ENCODE measurements around the gene LFNG.

The LFNG gene

GRCh38 chr7:2542916-2543871 is 23.6 kb downstream of the LFNG start:
- TF ChIP-seq CTCF (IDR thresholded peaks at IDR 0.05; ENCODE audit: insufficient read depth, low read depth, low read length, missing control alignments), result no peak
- H3K4me3 ChIP-seq (ENCODE audit: low read depth, low read length), result no peak overlapping the region
- no peak for DNase-seq (ENCODE audit: low read depth)

DNA sequence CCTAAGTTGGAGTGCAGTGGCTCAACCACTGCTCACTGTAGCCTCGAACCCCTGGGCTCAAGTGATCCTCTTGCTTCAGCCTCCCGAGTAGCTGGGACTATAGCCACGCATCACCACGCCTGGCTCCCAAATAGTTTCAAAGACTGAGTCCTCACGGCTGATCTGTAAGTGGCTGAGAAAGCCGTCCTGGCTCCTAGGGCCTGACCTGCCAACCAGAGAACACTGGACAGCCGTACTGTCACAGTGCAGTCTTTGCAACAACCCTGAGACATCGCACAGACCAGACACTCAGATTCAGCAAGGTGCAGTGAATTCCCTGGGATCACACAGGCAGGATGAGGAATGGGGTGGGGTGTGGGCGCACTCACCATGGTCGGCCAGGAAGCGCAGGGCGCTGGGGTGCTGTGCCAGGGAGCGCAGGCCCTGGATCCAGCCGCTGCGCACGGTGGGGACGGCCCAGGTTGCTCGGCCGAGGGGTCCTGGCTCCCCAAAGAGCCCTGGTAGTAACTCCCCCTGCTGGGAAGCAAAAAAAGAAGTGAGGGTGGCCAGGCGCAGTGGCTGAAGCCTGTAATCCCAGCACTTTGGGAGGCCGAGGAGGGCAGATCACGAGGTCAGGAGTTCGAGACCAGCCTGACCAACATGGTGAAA is 25.1 kb downstream of the LFNG start:
- TF ChIP-seq CTCF (IDR thresholded peaks at IDR 0.05; ENCODE audit: insufficient read depth, low read depth, low read length, missing control alignments), result no peak
- DNase-seq (ENCODE audit: low read depth), result no peak
- no peak overlapping the region for H3K4me3 ChIP-seq (ENCODE audit: low read depth, low read length)

DNA sequence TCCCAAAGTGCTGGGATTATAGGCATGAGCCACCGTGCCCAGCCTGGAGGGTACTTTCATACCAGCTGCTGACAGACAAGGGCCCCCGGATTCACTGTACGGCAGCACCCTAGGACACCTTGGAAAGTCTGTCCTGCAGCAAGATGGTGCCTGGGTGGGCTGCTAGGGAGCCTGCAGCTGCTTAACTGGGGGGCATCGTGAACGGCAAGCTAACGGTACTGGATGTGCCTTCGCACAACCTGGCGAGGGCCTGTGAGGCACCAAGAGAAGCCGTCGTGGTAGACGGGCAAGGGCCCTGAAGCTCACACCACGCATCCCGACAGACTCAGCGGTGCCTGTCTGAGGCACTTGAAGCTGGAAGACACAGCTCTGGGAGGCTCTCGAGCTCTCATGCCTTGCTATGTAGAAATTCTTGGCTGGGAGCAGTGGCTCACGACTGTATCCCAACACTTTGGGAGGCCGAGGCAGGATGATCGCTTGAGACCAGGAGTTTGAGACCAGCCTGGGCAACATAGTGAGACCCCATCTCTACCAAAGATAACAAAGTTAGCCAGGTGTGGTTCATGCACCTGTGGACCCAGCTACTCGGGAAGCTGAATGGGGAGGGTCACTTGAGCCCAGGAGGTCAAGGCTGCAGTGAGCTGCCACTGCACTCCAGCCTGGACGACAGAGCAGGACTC is 26.3 kb downstream of the LFNG start:
- H3K4me3 ChIP-seq (ENCODE audit: low read depth, low read length), result no peak overlapping the region
- no peak for TF ChIP-seq CTCF (IDR thresholded peaks at IDR 0.05; ENCODE audit: insufficient read depth, low read depth, low read length, missing control alignments)
- DNase-seq (ENCODE audit: low read depth), result no peak

GRCh38 chr7:2546776-2547586 is 27.4 kb downstream of the LFNG start:
- no peak for TF ChIP-seq CTCF (IDR thresholded peaks at IDR 0.05; ENCODE audit: insufficient read depth, low read depth, low read length, missing control alignments)
- no peak for DNase-seq (ENCODE audit: low read depth)

DNA sequence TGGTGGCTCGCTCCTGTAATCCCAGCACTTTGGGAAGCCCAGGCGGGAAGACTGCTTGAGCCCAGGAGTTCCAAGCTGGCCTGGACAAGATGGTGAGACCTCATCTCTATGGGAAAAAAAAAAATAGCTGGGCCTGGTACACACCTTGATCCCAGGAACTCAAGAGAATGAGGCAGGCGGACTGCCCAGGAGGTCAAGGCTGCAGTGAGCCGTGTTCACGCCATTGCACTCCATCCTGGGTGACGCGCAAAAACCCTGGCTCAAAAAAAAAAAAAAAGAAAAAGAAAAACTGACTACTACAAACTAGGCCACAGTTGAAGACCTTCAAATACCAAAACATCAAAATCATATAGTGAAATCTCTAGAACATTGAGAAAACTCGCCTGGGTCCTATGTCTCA is 31.8 kb downstream of the LFNG start:
- no peak overlapping the region for H3K4me3 ChIP-seq (ENCODE audit: low read depth, low read length)
- no peak for TF ChIP-seq CTCF (IDR thresholded peaks at IDR 0.05; ENCODE audit: insufficient read depth, low read depth, low read length, missing control alignments)
- DNase-seq (ENCODE audit: low read depth), result no peak

More at GRCh38 chr7:2546776-2547586, 27.4 kb downstream of the LFNG start:
- no peak overlapping the region for H3K4me3 ChIP-seq (ENCODE audit: low read depth, low read length)

GRCh38 chr7:2553108-2553507 is 33.5 kb downstream of the LFNG start:
- no peak for DNase-seq (ENCODE audit: low read depth)
- no peak for TF ChIP-seq CTCF (IDR thresholded peaks at IDR 0.05; ENCODE audit: insufficient read depth, low read depth, low read length, missing control alignments)
- no peak overlapping the region for H3K4me3 ChIP-seq (ENCODE audit: low read depth, low read length)

Data from GM12865 (cell line).